Mucosa of descending colon (tissue), 3 donors: ENCODE data around the gene UNC5C. TPM values are rescaled to one million over a fixed set of nuclear protein-coding genes. Genes with fewer than 3 reads are reported as not detected.
"Not testable (repeated sequence)": the region's sequence is repeated elsewhere in the genome, so short reads cannot be mapped to it uniquely, and the experiment has no call there.

ENCODE experiments used
- ATAC-seq: fragments of 200-7000 bp; cut with Tn5 transposase; one replicate; pipeline ENCODE4 v1.9.1; 2020; ENCODE audit warnings: mild to moderate bottlenecking, moderate library complexity
- DNase-seq, 3 donors: peaks; one replicate each; pipeline ENCODE4 v3.0.0-alpha.2; 2020
- H3K36me3 ChIP-seq: fragments of 200-600 bp; one replicate; pipeline ENCODE4 v1.8.0; 2021; ENCODE audit warnings: low read depth, mild to moderate bottlenecking
- H3K4me1 ChIP-seq: fragments of 200-600 bp; one replicate; pipeline ENCODE4 v1.8.0; 2021; ENCODE audit warnings: low read depth, mild to moderate bottlenecking
- H3K4me3 ChIP-seq: fragments of 200-600 bp; one replicate; pipeline ENCODE4 v1.8.0; 2021; ENCODE audit warnings: mild to moderate bottlenecking
- H3K9me3 ChIP-seq: fragments of 200-600 bp; one replicate; pipeline ENCODE4 v1.8.0; 2021; ENCODE audit warnings: mild to moderate bottlenecking
- CTCF ChIP-seq: fragments of 200-600 bp; IDR thresholded peaks from one replicate; pipeline ENCODE4 v1.8.0; 2022; ENCODE audit warnings: antibody characterized with exemption, mild to moderate bottlenecking
- intact Hi-C, 2 donors: fragments of 100-400 bp; cut with DNase I in 1 of 2; cut with micrococcal nuclease in 1 of 2; formaldehyde crosslinking; loops; one replicate each; pipeline versions ENCODE4 v1.11.0 to v1.11.1; 2022; cut with DNase I, micrococcal nuclease
- total RNA-seq, 3 donors: library from RNA; stranded (reverse); fragmentation: NEBNext Ultra II Directional in 2 of 3; extraction: Animal tissue kit (Norgen Biotek cat#: 25700) in 2 of 3; gene quantifications; one replicate each; pipeline versions ENCODE4 v1.2.1 to v1.2.4, GENCODE V29; 2021 to 2023
- donor health status: DM: no; HTN: no; CAD: no; lungs with moderate emphysema.
- donor health status: DM: no; HTN: no; CAD: no.
- donor health status: DM: no; HTN: yes; CAD: no.

UNC5C gene
- total RNA-seq, 3 donors from 2014 or later = 3.1 to 7.2 (median 4.6) TPM

DNA sequence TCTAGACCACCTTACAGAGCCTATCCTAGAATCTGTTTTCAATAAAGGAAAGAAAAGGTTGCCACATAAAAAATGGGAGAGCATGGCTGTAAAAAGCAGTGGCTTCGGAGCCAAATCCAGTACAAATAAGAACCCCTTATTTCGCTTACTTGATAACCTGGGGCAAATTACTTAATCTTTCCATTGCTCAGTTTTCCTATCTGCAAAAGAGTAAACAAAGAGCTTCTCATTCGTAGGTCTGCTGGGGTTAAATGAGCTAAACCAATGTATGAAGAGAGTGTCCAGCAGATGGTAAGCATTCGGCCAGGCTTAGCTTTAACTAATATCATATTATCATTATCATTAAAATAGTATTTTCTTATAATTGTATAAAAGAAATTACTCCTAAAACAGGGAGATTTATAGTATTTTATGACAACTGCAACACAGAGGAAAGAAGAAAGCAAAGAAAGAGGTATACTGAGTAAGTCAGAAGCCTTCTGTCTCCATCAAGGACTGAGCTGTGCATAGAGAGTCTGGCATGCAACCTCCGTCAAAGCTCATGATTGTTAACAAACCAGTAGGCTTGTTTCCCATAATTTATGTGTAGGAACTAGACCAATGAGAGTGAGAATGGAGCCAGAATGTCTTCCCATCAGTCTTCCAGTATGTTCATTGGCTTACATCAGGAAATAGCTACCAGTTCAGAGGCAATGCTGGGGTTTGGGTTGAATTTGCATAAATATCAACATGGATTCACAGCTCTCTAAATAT is 364.9 kb downstream of the UNC5C start:
- TF ChIP-seq CTCF = no peak
- ATAC-seq (no peak), DNase-seq (no peak)
- Histone ChIP-seq H3K36me3 (no peaks in the 10 kb centered on the region), H3K4me1 (no peaks in the 10 kb centered on the region), H3K4me3 (no peak overlapping the region), H3K9me3 (no peaks in the 10 kb centered on the region)
- intact Hi-C loops = no loop called here

DNA sequence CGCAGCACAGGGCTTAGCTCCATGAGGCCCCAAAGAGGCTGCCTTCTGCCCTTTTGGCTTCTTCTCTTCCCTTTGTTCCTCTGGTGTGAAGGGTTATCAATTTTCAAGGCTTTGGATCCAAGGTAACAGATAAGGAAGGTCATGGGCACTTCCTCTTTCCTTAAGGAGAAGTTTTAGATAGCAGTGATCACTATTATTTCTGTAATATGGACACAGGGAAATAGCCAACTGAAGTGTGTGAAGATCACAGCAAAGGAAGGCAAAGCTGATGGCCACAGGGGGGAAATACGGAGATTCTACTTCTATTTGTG is 366.8 kb downstream of the UNC5C start:
- intact Hi-C loops = no loop called here
- Histone ChIP-seq H3K4me1 (no peaks in the 10 kb centered on the region), H3K4me3 (no peak overlapping the region), H3K9me3 (no peaks in the 10 kb centered on the region), H3K36me3 (no peaks in the 10 kb centered on the region)
- TF ChIP-seq CTCF = no peak
- ATAC-seq = no peak
- DNase-seq = no peak

DNA sequence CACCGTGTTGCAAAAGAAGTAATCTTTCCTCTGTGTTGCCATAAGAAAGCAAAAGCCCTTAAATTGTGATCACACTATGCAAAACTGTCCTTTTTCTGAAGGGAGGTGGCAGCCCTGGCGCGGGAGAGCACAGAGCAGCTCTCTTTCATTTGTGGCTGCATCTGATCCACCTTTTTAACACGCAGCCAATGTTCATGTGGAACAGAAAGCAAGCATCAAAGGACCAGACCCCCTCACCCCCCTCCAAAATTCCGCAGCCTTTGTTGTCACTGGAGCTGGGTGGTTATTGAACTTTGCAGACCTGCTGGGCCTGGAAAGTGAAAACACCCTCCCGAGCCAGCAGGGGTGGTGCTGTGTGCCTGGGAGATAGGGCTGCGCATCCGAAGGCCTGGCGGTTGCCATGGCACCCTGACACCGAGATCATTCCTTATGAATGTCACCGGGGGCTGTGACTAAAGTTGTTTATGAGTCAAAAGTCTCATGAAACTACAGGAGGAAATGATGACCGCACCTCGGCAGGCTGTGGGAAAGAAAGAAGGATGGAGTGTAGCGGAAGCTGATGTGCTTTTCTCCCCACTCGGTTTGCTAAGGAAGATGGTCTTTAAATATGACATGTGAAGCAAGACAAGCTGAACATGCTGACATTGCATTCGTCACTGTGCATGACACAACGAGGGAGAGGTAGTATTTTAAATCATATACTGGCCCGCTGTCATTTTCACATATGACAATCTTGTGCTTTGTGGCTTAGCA is 367.4 kb downstream of the UNC5C start:
- ATAC-seq (no peak), DNase-seq (no peak)
- no peak overlapping the region for H3K4me3 ChIP-seq
- H3K9me3 ChIP-seq = no peaks in the 10 kb centered on the region
- H3K36me3 ChIP-seq = no peaks in the 10 kb centered on the region
- no peaks in the 10 kb centered on the region for H3K4me1 ChIP-seq
- intact Hi-C loops = no loop called here
- no peak for TF ChIP-seq CTCF

DNA sequence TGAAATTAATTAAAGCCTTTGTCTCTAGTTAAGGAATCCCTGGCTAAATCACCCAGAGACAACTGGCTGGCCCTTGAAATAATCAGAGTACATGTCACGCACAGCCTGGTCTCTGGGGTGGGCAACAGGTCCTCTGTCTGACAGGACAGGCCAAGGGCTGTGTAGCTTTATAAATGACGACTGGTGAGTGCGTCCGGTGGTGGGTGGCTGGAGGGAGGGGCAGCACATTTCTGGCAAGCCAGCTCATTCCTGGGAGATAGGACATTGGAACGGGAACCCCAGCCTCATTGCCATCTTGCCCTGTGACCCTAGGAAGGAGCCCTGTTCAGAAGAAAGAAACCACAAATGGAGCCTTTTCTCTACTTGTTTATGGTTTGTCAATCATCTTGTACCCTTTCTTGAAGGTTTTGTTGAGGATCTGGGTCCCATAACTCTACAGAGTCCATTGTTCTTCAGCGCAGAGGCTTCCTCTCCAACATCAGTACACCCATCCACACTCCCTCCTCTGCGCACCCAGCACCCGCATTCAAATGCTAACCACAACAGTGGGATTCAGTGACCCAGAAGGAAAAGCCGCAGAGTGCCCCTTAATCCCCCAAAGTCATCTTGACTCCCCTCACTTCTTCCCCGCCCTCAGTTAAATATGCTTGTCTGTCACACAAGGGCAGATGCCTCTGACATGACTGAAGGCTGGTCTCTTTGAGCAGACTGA is 368.1 kb downstream of the UNC5C start:
- no peak overlapping the region for H3K4me3 ChIP-seq
- intact Hi-C loops = no loop called here
- no peaks in the 10 kb centered on the region for H3K4me1 ChIP-seq
- no peaks in the 10 kb centered on the region for H3K36me3 ChIP-seq
- H3K9me3 ChIP-seq = no peaks in the 10 kb centered on the region
- DNase-seq (no peak), ATAC-seq (no peak)
- TF ChIP-seq CTCF = no peak

DNA sequence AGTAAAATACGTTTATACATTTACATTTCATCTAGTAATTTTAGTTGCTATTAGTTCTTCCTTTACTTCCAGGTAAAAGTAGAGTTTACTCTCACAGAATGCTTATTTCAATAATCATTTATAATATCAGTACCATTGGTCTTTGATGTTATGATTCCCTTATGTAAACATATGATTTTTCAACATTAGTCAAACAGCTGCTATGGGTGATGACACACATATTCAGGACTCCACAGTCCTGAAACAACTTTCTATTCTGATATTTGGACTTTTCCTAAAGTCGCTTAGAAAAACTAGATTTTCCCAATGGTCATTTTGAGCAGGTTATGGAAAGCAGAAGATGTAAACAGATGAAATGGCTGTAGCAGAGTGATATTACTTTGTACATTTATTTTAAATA is 369.8 kb downstream of the UNC5C start:
- Histone ChIP-seq H3K9me3 (no peaks in the 10 kb centered on the region), H3K4me1 (no peaks in the 10 kb centered on the region), H3K36me3 (no peaks in the 10 kb centered on the region), H3K4me3 (no peak overlapping the region)
- no peak for ATAC-seq
- no peak for DNase-seq
- intact Hi-C loops = no loop called here
- no peak for TF ChIP-seq CTCF

DNA sequence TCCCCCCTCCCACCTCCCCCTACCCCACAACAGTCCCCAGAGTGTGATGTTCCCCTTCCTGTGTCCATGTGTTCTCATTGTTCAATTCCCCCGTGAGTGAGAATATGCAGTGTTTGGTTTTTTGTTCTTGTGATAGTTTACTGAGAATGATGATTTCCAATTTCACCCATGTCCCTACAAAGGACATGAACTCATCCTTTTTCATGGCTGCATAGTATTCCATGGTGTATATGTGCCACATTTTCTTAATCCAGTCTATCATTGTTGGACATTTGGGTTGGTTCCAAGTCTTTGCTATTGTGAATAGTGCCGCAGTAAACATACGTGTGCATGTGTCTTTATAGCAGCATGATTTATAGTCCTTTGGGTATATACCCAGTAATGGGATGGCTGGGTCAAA is 377.4 kb downstream of the UNC5C start:
- DNase-seq, H3K36me3 ChIP-seq, H3K4me1 ChIP-seq, intact Hi-C loops, H3K9me3 ChIP-seq, H3K4me3 ChIP-seq, ATAC-seq: not testable (repeated sequence)
